ENCODE measurements around the gene THBS2.

DNA sequence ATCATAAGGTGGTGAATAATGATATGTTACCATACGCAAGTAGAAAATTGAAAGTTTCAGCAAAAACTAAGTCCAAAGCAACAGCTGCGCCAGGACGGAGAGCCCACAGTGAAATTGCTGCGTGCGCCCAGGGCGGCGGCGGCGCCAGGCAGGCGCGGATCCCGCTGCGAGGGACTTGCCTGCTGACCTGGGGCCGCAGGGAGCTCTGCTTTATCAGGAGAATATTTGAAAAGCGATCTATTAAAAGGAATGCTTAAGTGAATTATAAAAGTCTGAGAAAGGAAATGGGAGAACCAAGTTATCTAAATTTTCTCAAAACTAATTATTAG, 85.4 kb downstream of the THBS2 start:
- TF ChIP-seq MAX (IDR thresholded peaks at IDR 0.05; ENCODE audit: insufficient read depth, insufficient read length) (no peak), POLR2A (IDR thresholded peaks at IDR 0.05; ENCODE audit: low read depth, low read length) (no peak), POLR2AphosphoS5 (IDR thresholded peaks at IDR 0.05; ENCODE audit: insufficient read depth, low read depth, low read length) (no peak), EZH2 (IDR thresholded peaks at IDR 0.05; ENCODE audit: borderline replicate concordance, low read depth, low read length, severe bottlenecking) (no peak), JUN (IDR thresholded peaks at IDR 0.05; ENCODE audit: borderline replicate concordance, insufficient read depth, insufficient read length, low read depth) (no peak), GATA2 (IDR thresholded peaks at IDR 0.05; ENCODE audit: insufficient read depth, insufficient read length, low read depth, low read length) (no peak), FOS (IDR thresholded peaks at IDR 0.05; ENCODE audit: borderline replicate concordance, insufficient read depth, low read length) (no peak), MYC (IDR thresholded peaks at IDR 0.05; ENCODE audit: low read depth, low read length) (no peak)
- TF ChIP-seq, protein P1, sequence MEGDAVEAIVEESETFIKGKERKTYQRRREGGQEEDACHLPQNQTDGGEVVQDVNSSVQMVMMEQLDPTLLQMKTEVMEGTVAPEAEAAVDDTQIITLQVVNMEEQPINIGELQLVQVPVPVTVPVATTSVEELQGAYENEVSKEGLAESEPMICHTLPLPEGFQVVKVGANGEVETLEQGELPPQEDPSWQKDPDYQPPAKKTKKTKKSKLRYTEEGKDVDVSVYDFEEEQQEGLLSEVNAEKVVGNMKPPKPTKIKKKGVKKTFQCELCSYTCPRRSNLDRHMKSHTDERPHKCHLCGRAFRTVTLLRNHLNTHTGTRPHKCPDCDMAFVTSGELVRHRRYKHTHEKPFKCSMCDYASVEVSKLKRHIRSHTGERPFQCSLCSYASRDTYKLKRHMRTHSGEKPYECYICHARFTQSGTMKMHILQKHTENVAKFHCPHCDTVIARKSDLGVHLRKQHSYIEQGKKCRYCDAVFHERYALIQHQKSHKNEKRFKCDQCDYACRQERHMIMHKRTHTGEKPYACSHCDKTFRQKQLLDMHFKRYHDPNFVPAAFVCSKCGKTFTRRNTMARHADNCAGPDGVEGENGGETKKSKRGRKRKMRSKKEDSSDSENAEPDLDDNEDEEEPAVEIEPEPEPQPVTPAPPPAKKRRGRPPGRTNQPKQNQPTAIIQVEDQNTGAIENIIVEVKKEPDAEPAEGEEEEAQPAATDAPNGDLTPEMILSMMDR (IDR thresholded peaks at IDR 0.05; ENCODE audit: extremely low read depth in 1 of 2, insufficient read depth in 1 of 2, low read depth in 1 of 2, low read length in 2 of 2): no peak
